IPS DF 4.7 (cell line): Measurements from ENCODE around the gene ARL3.

Source experiments
- DNase-seq: peaks from one replicate; pipeline ENCODE4 v3.0.0-alpha.2; 2013; ENCODE audit warnings: low spot score; ENCODE audit errors: extremely low read depth

Gene ARL3

GRCh38 chr10:102641880-102642735 lies 72.1 kb downstream of the ARL3 start:
- peak; percentile 85 for DNase-seq

GRCh38 chr10:102641402-102641801 lies 72.8 kb downstream of the ARL3 start:
- DNase-seq: no peak

GRCh38 chr10:102639537-102639936 lies 74.7 kb downstream of the ARL3 start:
- DNase-seq: no peak

GRCh38 chr10:102635377-102635776 lies 78.8 kb downstream of the ARL3 start:
- DNase-seq: no peak

GRCh38 chr10:102634686-102635085 lies 79.5 kb downstream of the ARL3 start:
- DNase-seq: no peak

- DNase-seq: no peak
These were observed 80.3 kb downstream of the ARL3 start for GRCh38 chr10:102633848-102634247.

GRCh38 chr10:102633287-102633686 lies 80.9 kb downstream of the ARL3 start:
- no peak for DNase-seq

GRCh38 chr10:102632394-102633111 lies 81.6 kb downstream of the ARL3 start:
- no peak for DNase-seq

- DNase-seq: no peak
These were observed 82.4 kb downstream of the ARL3 start for GRCh38 chr10:102631525-102632393.

- no peak for DNase-seq
These were observed 83.5 kb downstream of the ARL3 start for GRCh38 chr10:102630663-102631062.

GRCh38 chr10:102629661-102630614 lies 84.3 kb downstream of the ARL3 start:
- no peak for DNase-seq

GRCh38 chr10:102628451-102628911 lies 85.7 kb downstream of the ARL3 start:
- DNase-seq: no peak

- DNase-seq: no peak
These were observed 86.4 kb downstream of the ARL3 start for GRCh38 chr10:102627736-102628293.

- no peak for DNase-seq
These were observed 86.9 kb downstream of the ARL3 start for GRCh38 chr10:102627291-102627735.

- no peak for DNase-seq
These were observed 88.0 kb downstream of the ARL3 start for GRCh38 chr10:102626026-102626685.

GRCh38 chr10:102624751-102625645 lies 89.2 kb downstream of the ARL3 start:
- no peak for DNase-seq

GRCh38 chr10:102624094-102624493 lies 90.1 kb downstream of the ARL3 start:
- no peak for DNase-seq
